NCI-H748 (cell line): Measurements from ENCODE around the gene PPP2CA.
"Not testable (repeated sequence)": the region's sequence is repeated elsewhere in the genome, so short reads cannot be mapped to it uniquely, and the experiment has no call there.

Experiments used
- DNase-seq: peaks from one replicate; lab custom pipeline; 2025; ENCODE audit not compliant: unreplicated experiment; lab: John Stamatoyannopoulos, UW

The PPP2CA gene

GRCh38 chr5:134245692-134246091 lies 19.8 kb upstream of the PPP2CA start:
- DNase-seq: no peak

GRCh38 chr5:134245101-134245604 lies 19.3 kb upstream of the PPP2CA start:
- DNase-seq: no peak

- DNase-seq: no peak
These were observed 16.3 kb upstream of the PPP2CA start for GRCh38 chr5:134242146-134242545.

GRCh38 chr5:134240421-134240962 lies 14.6 kb upstream of the PPP2CA start:
- DNase-seq: peak; percentile 25

GRCh38 chr5:134236820-134237219 lies 10.9 kb upstream of the PPP2CA start:
- DNase-seq: no peak

- DNase-seq: no peak
These were observed 10.4 kb upstream of the PPP2CA start for GRCh38 chr5:134236318-134236717.

- DNase-seq: no peak
These were observed 2.8 kb upstream of the PPP2CA start for GRCh38 chr5:134228624-134229023.

GRCh38 chr5:134227776-134228175 lies 1.9 kb upstream of the PPP2CA start:
- no peak for DNase-seq

GRCh38 chr5:134227259-134227658 lies 1.4 kb upstream of the PPP2CA start:
- DNase-seq: peak; percentile 72

GRCh38 chr5:134226441-134227192 lies 744 bp upstream of the PPP2CA start:
- DNase-seq: peak; percentile 92

GRCh38 chr5:134224888-134225779 lies 739 bp downstream of the PPP2CA start:
- DNase-seq: peak; percentile 78

GRCh38 chr5:134223406-134224248 lies 2.2 kb downstream of the PPP2CA start:
- peak; percentile 4 for DNase-seq

GRCh38 chr5:134221690-134222089 lies 4.2 kb downstream of the PPP2CA start:
- DNase-seq: not testable (repeated sequence)

- DNase-seq: no peak
These were observed 10.1 kb downstream of the PPP2CA start for GRCh38 chr5:134215757-134216156.

GRCh38 chr5:134211263-134212031 lies 14.4 kb downstream of the PPP2CA start:
- DNase-seq: not testable (repeated sequence)

- no peak for DNase-seq
These were observed 16.2 kb downstream of the PPP2CA start for GRCh38 chr5:134209477-134210245.

GRCh38 chr5:134207696-134208095 lies 18.2 kb downstream of the PPP2CA start:
- DNase-seq: no peak

- no peak for DNase-seq
These were observed 19.2 kb downstream of the PPP2CA start for GRCh38 chr5:134206627-134207160.

- no peak for DNase-seq
These were observed 21.3 kb downstream of the PPP2CA start for GRCh38 chr5:134204575-134204974.
